Skeletal muscle satellite cell (primary cell): ENCODE measurements around the gene C2. TPM values are rescaled to one million over a fixed set of nuclear protein-coding genes. Genes with fewer than 3 reads are reported as not detected.

Source experiments
- small RNA-seq: library from RNA; depleted of rRNA; stranded (forward); fragments of <200 nt; gene quantifications from one replicate; pipeline ENCODE3, GENCODE V24; 2012

The C2 gene

Small RNA genes within 50 kb of the gene (small RNA-seq; reads per million reads assigned to genes)
- not detected for gene AL645922.1
